ENCODE data around the gene SUPT3H. TPM values are rescaled to one million over a fixed set of nuclear protein-coding genes. Genes with fewer than 3 reads are reported as not detected.

Gene SUPT3H
- total RNA-seq, 1 experiment from 2014 or later: 5.3 TPM

GRCh38 chr6:44956396-44956795 lies 421.3 kb downstream of the SUPT3H start:
- peak; percentile 19 for DNase-seq (ENCODE audit: low spot score)

GRCh38 chr6:44955145-44955544 lies 422.6 kb downstream of the SUPT3H start:
- DNase-seq (ENCODE audit: low spot score): no peak

GRCh38 chr6:44954281-44954680 lies 423.5 kb downstream of the SUPT3H start:
- no peak for DNase-seq (ENCODE audit: low spot score)

GRCh38 chr6:44951253-44951747 lies 426.4 kb downstream of the SUPT3H start:
- no peak for DNase-seq (ENCODE audit: low spot score)

GRCh38 chr6:44949596-44950201 lies 428.0 kb downstream of the SUPT3H start:
- no peak for DNase-seq (ENCODE audit: low spot score)

- no peak for DNase-seq (ENCODE audit: low spot score)
These were observed 434.2 kb downstream of the SUPT3H start for GRCh38 chr6:44943541-44943940.

GRCh38 chr6:44942798-44943197 lies 434.9 kb downstream of the SUPT3H start:
- DNase-seq (ENCODE audit: low spot score): no peak

- DNase-seq (ENCODE audit: low spot score): no peak
These were observed 435.5 kb downstream of the SUPT3H start for GRCh38 chr6:44942201-44942600.

- DNase-seq (ENCODE audit: low spot score): no peak
These were observed 437.4 kb downstream of the SUPT3H start for GRCh38 chr6:44940367-44940766.

- DNase-seq (ENCODE audit: low spot score): no peak
These were observed 441.9 kb downstream of the SUPT3H start for GRCh38 chr6:44935693-44936300.

- no peak for DNase-seq (ENCODE audit: low spot score)
These were observed 444.6 kb downstream of the SUPT3H start for GRCh38 chr6:44933108-44933507.

GRCh38 chr6:44932651-44933091 lies 445.1 kb downstream of the SUPT3H start:
- no peak for DNase-seq (ENCODE audit: low spot score)

- DNase-seq (ENCODE audit: low spot score): no peak
These were observed 446.3 kb downstream of the SUPT3H start for GRCh38 chr6:44931385-44931784.

- no peak for DNase-seq (ENCODE audit: low spot score)
These were observed 451.2 kb downstream of the SUPT3H start for GRCh38 chr6:44926556-44926955.

- DNase-seq (ENCODE audit: low spot score): no peak
These were observed 452.5 kb downstream of the SUPT3H start for GRCh38 chr6:44925100-44925739.

- DNase-seq (ENCODE audit: low spot score): no peak
These were observed 454.3 kb downstream of the SUPT3H start for GRCh38 chr6:44923444-44923843.

GRCh38 chr6:44921798-44922197 lies 455.9 kb downstream of the SUPT3H start:
- no peak for DNase-seq (ENCODE audit: low spot score)

GRCh38 chr6:44920952-44921491 lies 456.7 kb downstream of the SUPT3H start:
- DNase-seq (ENCODE audit: low spot score): no peak

GRCh38 chr6:44918671-44919296 lies 458.9 kb downstream of the SUPT3H start:
- DNase-seq (ENCODE audit: low spot score): no peak

GRCh38 chr6:44917430-44917829 lies 460.3 kb downstream of the SUPT3H start:
- no peak for DNase-seq (ENCODE audit: low spot score)

GRCh38 chr6:44915111-44915510 lies 462.6 kb downstream of the SUPT3H start:
- DNase-seq (ENCODE audit: low spot score): no peak

GRCh38 chr6:44914141-44914540 lies 463.6 kb downstream of the SUPT3H start:
- DNase-seq (ENCODE audit: low spot score): no peak

Data from A172 (cell line).